A673 (cell line): ENCODE results near the gene EPB41L4B. TPM values are rescaled to one million over a fixed set of nuclear protein-coding genes. Genes with fewer than 3 reads are reported as not detected.

Experiments
- BruUV-seq: library from RNA; stranded (reverse); fragments of 400-500 nt; replicated peaks from 2 replicates; lab custom pipeline; 2021; lab: Mats Ljungman, UMichigan
- CTCF ChIA-PET: fragments of 300-600 bp; sonication (Branson Sonifier 250); formaldehyde crosslinking; loops from one replicate; lab custom pipeline; 2022; ENCODE audit warnings: antibody characterized with exemption; lab: Charles Lee
- POLR2A ChIA-PET: fragments of 300-600 bp; sonication (Branson Sonifier 250); formaldehyde crosslinking; loops from one replicate; lab custom pipeline; 2022; ENCODE audit warnings: antibody characterized with exemption; ENCODE audit not compliant: low non-redundant PET; lab: Charles Lee
- DNase-seq: peaks from one replicate; pipeline ENCODE4 v3.0.0-alpha.2; 2015; ENCODE audit warnings: low spot score
- H3K27ac ChIP-seq: fragments of 200-600 bp; sonication (generic); 2 replicates; pipeline ENCODE4 v1.5.1; 2016; ENCODE audit warnings: mixed run types, low read depth, mild to moderate bottlenecking, mixed read lengths, antibody characterized with exemption, low read length; ENCODE audit not compliant: poor library complexity, severe bottlenecking
- H3K27me3 ChIP-seq: fragments of 200-600 bp; sonication (generic); replicated peaks from 2 replicates; pipeline ENCODE4 v1.6.1; 2017; ENCODE audit warnings: mixed run types, low read depth, mild to moderate bottlenecking, mixed read lengths, antibody characterized with exemption, low read length; ENCODE audit not compliant: insufficient read depth, poor library complexity
- H3K36me3 ChIP-seq: fragments of 200-600 bp; sonication (generic); 2 replicates; pipeline ENCODE4 v1.6.1; 2016; ENCODE audit warnings: mixed run types, mild to moderate bottlenecking, mixed read lengths, antibody characterized with exemption, low read length; ENCODE audit not compliant: insufficient read depth, poor library complexity, severe bottlenecking
- H3K4me1 ChIP-seq: fragments of 200-600 bp; sonication (generic); 2 replicates; pipeline ENCODE4 v1.6.1; 2017; ENCODE audit warnings: mixed run types, mild to moderate bottlenecking, mixed read lengths, antibody characterized with exemption, low read length; ENCODE audit not compliant: insufficient read depth, poor library complexity, severe bottlenecking
- H3K4me3 ChIP-seq: fragments of 200-600 bp; sonication (generic); 2 replicates; pipeline ENCODE4 v1.5.1; 2016; ENCODE audit warnings: low read depth, mixed run types, mild to moderate bottlenecking, mixed read lengths, low read length; ENCODE audit not compliant: poor library complexity, severe bottlenecking
- H3K9me3 ChIP-seq: fragments of 200-600 bp; sonication (generic); 2 replicates; pipeline ENCODE4 v1.6.1; 2016; ENCODE audit warnings: mixed run types, low read depth, mild to moderate bottlenecking, mixed read lengths, antibody characterized with exemption, low read length; ENCODE audit not compliant: poor library complexity, severe bottlenecking
- EZH2 ChIP-seq: fragments of 200-600 bp; sonication (generic); IDR thresholded peaks from 2 replicates; pipeline ENCODE4 v1.6.1; 2017; ENCODE audit warnings: borderline replicate concordance, low read depth, mild to moderate bottlenecking, mixed read lengths, antibody characterized with exemption, low read length; ENCODE audit not compliant: poor library complexity, severe bottlenecking
- intact Hi-C: fragments of 100-400 bp; cut with micrococcal nuclease; formaldehyde crosslinking; loops from one replicate; pipeline ENCODE4 v1.10.0; 2022; ENCODE audit not compliant: unreplicated experiment
- total RNA-seq: library from RNA; stranded (reverse); gene quantifications from 2 replicates; pipeline ENCODE4 v1.2.3, GENCODE V29; 2021
- TF ChIP-seq, protein P1 (sequence below): fragments of 300-800, 200-600 bp; sonication (generic); conservative IDR thresholded peaks from 2 replicates; pipeline ENCODE4 v1.5.1; 2017; ENCODE audit warnings: low read depth, mild to moderate bottlenecking, antibody characterized with exemption, low read length, moderate library complexity, mixed read lengths

EPB41L4B gene
- total RNA-seq, 1 experiment from 2014 or later: not detected

DNA sequence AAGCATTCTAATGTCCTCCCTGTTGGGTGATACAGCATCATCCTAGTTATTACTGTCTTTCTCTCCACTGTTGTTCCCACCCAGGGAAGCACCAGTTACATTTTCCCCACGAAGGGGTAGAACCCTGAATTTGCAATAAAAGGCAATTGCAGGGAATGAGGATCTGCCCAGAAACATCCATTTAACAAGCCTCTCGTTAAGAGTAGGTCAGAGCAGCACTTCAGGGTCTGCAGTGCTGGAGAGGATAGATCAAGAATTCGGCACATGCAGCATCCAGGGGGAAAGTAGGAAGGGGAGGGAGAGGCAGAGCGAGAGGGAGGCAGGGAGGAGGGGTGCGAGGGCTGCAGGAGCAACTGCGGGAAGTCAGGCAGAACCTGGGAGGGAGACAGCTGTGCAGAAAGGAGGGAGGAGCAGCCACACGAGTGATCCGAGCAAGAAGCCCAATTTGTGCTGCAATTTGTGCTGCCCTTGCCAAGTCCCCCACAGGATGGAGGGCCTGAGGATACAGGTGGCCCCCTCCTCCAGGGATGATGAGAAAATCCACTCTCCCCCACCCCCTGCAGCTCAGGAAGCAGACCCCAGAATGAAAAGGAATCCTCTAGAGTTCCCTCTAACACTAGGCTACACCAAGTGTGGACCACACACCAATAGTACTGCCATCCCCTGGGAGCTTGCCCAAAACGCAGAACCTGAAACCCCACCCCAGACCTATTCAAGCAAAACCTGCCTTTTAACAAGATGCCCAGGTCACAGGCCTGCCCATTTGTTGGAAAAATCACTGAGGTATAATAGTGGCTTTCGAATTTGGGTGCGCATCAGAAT is 62.2 kb downstream of the EPB41L4B start:
- no peaks in the 10 kb centered on the region for H3K27me3 ChIP-seq
- no peak overlapping the region for H3K4me3 ChIP-seq
- no peaks in the 10 kb centered on the region for H3K4me1 ChIP-seq
- ChIA-PET CTCF (no interaction called here), POLR2A (no interaction called here)
- TF ChIP-seq EZH2: no peak
- TF ChIP-seq, protein P1, sequence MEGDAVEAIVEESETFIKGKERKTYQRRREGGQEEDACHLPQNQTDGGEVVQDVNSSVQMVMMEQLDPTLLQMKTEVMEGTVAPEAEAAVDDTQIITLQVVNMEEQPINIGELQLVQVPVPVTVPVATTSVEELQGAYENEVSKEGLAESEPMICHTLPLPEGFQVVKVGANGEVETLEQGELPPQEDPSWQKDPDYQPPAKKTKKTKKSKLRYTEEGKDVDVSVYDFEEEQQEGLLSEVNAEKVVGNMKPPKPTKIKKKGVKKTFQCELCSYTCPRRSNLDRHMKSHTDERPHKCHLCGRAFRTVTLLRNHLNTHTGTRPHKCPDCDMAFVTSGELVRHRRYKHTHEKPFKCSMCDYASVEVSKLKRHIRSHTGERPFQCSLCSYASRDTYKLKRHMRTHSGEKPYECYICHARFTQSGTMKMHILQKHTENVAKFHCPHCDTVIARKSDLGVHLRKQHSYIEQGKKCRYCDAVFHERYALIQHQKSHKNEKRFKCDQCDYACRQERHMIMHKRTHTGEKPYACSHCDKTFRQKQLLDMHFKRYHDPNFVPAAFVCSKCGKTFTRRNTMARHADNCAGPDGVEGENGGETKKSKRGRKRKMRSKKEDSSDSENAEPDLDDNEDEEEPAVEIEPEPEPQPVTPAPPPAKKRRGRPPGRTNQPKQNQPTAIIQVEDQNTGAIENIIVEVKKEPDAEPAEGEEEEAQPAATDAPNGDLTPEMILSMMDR: no peak
- no peaks in the 10 kb centered on the region for H3K9me3 ChIP-seq
- no TSS peak for BruUV-seq
- no peak for DNase-seq
- no peak overlapping the region for H3K27ac ChIP-seq
- intact Hi-C loops: no loop called here
- no peaks in the 10 kb centered on the region for H3K36me3 ChIP-seq

DNA sequence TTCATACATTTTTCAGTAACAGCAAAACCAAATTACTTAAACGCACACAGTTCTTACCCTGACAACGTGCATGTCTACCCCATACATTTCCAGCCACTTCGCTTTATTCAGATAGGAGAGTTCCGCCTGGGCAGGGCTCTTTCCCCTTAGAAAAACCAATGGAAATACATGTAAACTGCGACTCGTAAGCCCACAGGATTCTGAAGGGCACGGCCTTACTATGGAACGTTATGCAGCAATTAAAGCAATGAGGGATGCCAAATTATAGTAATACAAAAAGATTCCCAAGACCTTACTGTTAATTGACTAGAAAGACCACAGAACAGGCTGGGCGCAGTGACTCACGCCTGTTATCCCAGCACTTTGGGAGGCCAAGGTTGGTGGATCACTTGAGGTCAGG is 64.5 kb downstream of the EPB41L4B start:
- no peaks in the 10 kb centered on the region for H3K4me1 ChIP-seq
- BruUV-seq: no TSS peak
- no peak for TF ChIP-seq EZH2
- TF ChIP-seq, protein P1: no peak
- DNase-seq: no peak
- ChIA-PET CTCF (no interaction called here), POLR2A (no interaction called here)
- intact Hi-C loops: no loop called here
- H3K27me3 ChIP-seq: no peaks in the 10 kb centered on the region
- H3K36me3 ChIP-seq: no peaks in the 10 kb centered on the region
- H3K9me3 ChIP-seq: no peaks in the 10 kb centered on the region
- no peak overlapping the region for H3K27ac ChIP-seq
- no peak overlapping the region for H3K4me3 ChIP-seq

DNA sequence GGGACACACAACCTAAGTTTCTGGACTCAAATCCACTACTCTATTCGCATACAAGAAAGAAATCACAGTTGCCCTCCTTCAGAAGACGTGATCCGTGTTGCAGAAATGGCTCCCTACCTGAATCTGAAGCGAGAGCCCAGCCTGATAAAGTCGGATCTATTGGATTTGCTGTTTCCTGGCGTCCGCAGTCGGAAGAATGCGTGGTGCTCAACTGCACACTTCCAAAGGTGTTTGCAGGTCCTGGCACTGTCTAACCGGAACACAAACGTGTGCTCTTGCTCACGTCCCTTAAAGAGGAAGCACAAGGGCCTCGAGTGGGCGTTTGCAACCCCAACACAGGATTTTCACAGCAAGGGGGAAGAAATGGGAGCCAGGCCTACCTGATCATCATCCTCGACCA is 65.5 kb downstream of the EPB41L4B start:
- TF ChIP-seq, protein P1: no peak
- TF ChIP-seq EZH2: no peak
- Histone ChIP-seq H3K4me1 (no peaks in the 10 kb centered on the region), H3K36me3 (no peaks in the 10 kb centered on the region), H3K9me3 (no peaks in the 10 kb centered on the region), H3K4me3 (no peak overlapping the region), H3K27me3 (no peaks in the 10 kb centered on the region), H3K27ac (no peak overlapping the region)
- DNase-seq: no peak
- CTCF ChIA-PET: no interaction called here
- intact Hi-C loops: no loop called here
- POLR2A ChIA-PET: no interaction called here
- no TSS peak for BruUV-seq
